WTC11 (cell line): ENCODE measurements around the gene LRRC10B. TPM values are rescaled to one million over a fixed set of nuclear protein-coding genes. Genes with fewer than 3 reads are reported as not detected.
A peak's percentile ranks its signal among the peaks of the same experiment; 100 is the strongest.

Experiments
- ATAC-seq: fragments of 200-7000 bp; cut with Tn5 transposase; 2 replicates; pipeline ENCODE4 v1.10.0; 2021; ENCODE audit warnings: mild to moderate bottlenecking, moderate library complexity
- CTCF ChIA-PET: fragments of 300-600 bp; sonication (Branson Sonifier 250); formaldehyde crosslinking; loops from one replicate; lab custom pipeline; 2021; ENCODE audit warnings: antibody characterized with exemption; lab: Charles Lee
- POLR2A ChIA-PET: fragments of 350-600 bp; sonication (Branson Sonifier 250); formaldehyde crosslinking; loops from one replicate; lab custom pipeline; 2021; ENCODE audit warnings: antibody characterized with exemption; lab: Charles Lee
- DNase-seq: peaks from one replicate; pipeline ENCODE4 v3.0.0; 2021; ENCODE audit warnings: low spot score
- H3K27ac Mint-ChIP-seq: 2 replicates; pipeline ENCODE4 v1.8.0; 2021; ENCODE audit warnings: mixed read lengths
- H3K27me3 Mint-ChIP-seq: 2 replicates; pipeline ENCODE4 v1.8.0; 2021; ENCODE audit warnings: low read depth, mild to moderate bottlenecking, moderate library complexity, mixed read lengths
- H3K36me3 Mint-ChIP-seq: 2 replicates; pipeline ENCODE4 v1.8.0; 2021; ENCODE audit warnings: mixed read lengths
- H3K4me1 Mint-ChIP-seq: 2 replicates; pipeline ENCODE4 v1.8.0; 2022; ENCODE audit warnings: mixed read lengths
- H3K4me3 Mint-ChIP-seq: 2 replicates; pipeline ENCODE4 v1.8.0; 2021; ENCODE audit warnings: mild to moderate bottlenecking, moderate library complexity, mixed read lengths
- H3K9me3 Mint-ChIP-seq: 2 replicates; pipeline ENCODE4 v1.8.0; 2021; ENCODE audit warnings: mixed read lengths
- ATF3 ChIP-seq: sonication (generic); formaldehyde crosslinking; conservative IDR thresholded peaks from 2 replicates; pipeline ENCODE4 v1.8.1; 2022; ENCODE audit warnings: mild to moderate bottlenecking, missing genetic modification reagents
- CBFB ChIP-seq: sonication (generic); formaldehyde crosslinking; IDR thresholded peaks from 2 replicates; pipeline ENCODE4 v1.8.1; 2022; ENCODE audit warnings: mild to moderate bottlenecking, low read depth, missing genetic modification reagents
- FOXJ3 ChIP-seq: sonication (generic); formaldehyde crosslinking; IDR thresholded peaks from 2 replicates; pipeline ENCODE4 v1.9.0; 2021; ENCODE audit warnings: missing genetic modification reagents, mild to moderate bottlenecking, borderline replicate concordance
- GTF2I ChIP-seq: fragments of 250-450 bp; sonication (Bioruptor Pico); conservative IDR thresholded peaks from 2 replicates; pipeline ENCODE4 v1.4.0; 2021; ENCODE audit warnings: mild to moderate bottlenecking
- OVOL2 ChIP-seq: fragments of 250-450 bp; sonication (Bioruptor Pico); IDR thresholded peaks from 2 replicates; pipeline ENCODE4 v1.9.0; 2021; ENCODE audit warnings: mild to moderate bottlenecking, borderline replicate concordance
- TCF7 ChIP-seq: sonication (generic); formaldehyde crosslinking; IDR thresholded peaks from 2 replicates; pipeline ENCODE4 v1.8.0; 2022; ENCODE audit warnings: mild to moderate bottlenecking, low read depth, missing genetic modification reagents, moderate library complexity
- ZBTB43 ChIP-seq: sonication (generic); formaldehyde crosslinking; IDR thresholded peaks from 2 replicates; pipeline ENCODE4 v1.8.1; 2023; ENCODE audit warnings: mild to moderate bottlenecking, missing genetic modification reagents
- ZNF219 ChIP-seq: sonication (generic); formaldehyde crosslinking; IDR thresholded peaks from 2 replicates; pipeline ENCODE4 v1.8.0; 2023; ENCODE audit warnings: missing genetic modification reagents, mild to moderate bottlenecking, borderline replicate concordance
- ZNF532 ChIP-seq: fragments of 250-450 bp; sonication (Bioruptor Pico); IDR thresholded peaks from 2 replicates; pipeline ENCODE4 v1.9.0; 2021; ENCODE audit warnings: mild to moderate bottlenecking, borderline replicate concordance
- total RNA-seq: library from RNA; stranded (reverse); gene quantifications from 3 replicates; pipeline ENCODE4 v1.2.3, GENCODE V29; 2021
- TF ChIP-seq, protein P1 (sequence below): sonication (generic); formaldehyde crosslinking; IDR thresholded peaks from 2 replicates; pipeline ENCODE4 v1.8.1; 2022; ENCODE audit warnings: mild to moderate bottlenecking, missing genetic modification reagents, moderate library complexity, borderline replicate concordance
- TF ChIP-seq, protein P2 (sequence below): sonication (generic); formaldehyde crosslinking; IDR thresholded peaks from 2 replicates; pipeline ENCODE4 v1.8.1; 2022; ENCODE audit warnings: missing genetic modification reagents, borderline replicate concordance
- TF ChIP-seq, protein P3 (sequence below): fragments of 250-450 bp; sonication (Bioruptor Pico); IDR thresholded peaks from 2 replicates; pipeline ENCODE4 v1.9.0; 2021; ENCODE audit warnings: mild to moderate bottlenecking
- TF ChIP-seq, protein P4 (sequence below): fragments of 250-450 bp; sonication (Bioruptor Pico); IDR thresholded peaks from 2 replicates; pipeline ENCODE4 v1.9.0; 2021; ENCODE audit warnings: mild to moderate bottlenecking

Gene LRRC10B
- total RNA-seq, 1 experiment from 2014 or later = 1.5 TPM

DNA sequence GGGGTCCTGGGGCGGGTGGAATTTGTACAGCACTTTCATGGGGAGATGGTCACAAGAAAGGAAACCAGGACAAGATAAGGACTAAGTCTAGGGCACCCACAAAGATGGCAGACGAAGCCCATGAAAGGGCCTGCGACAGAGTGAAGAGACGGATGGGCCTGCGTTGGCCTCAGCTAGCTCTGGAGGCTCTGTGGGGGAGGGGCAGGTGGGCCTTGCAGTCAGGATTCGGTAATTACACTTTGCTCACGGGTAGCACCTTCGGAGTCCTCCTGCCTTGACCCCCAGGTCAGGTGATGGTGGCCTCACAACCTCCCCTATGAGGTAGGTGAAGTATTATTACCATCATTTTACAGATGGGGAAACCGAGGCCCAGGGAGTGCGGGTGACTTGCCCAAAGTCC is 7.1 kb downstream of the LRRC10B start (continued):
- TF ChIP-seq, protein P1, sequence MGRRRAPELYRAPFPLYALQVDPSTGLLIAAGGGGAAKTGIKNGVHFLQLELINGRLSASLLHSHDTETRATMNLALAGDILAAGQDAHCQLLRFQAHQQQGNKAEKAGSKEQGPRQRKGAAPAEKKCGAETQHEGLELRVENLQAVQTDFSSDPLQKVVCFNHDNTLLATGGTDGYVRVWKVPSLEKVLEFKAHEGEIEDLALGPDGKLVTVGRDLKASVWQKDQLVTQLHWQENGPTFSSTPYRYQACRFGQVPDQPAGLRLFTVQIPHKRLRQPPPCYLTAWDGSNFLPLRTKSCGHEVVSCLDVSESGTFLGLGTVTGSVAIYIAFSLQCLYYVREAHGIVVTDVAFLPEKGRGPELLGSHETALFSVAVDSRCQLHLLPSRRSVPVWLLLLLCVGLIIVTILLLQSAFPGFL (CRISPR knock-in tag) = no peak
- no peak for TF ChIP-seq GTF2I
- no peak for TF ChIP-seq ZBTB43 (CRISPR knock-in tag)

DNA sequence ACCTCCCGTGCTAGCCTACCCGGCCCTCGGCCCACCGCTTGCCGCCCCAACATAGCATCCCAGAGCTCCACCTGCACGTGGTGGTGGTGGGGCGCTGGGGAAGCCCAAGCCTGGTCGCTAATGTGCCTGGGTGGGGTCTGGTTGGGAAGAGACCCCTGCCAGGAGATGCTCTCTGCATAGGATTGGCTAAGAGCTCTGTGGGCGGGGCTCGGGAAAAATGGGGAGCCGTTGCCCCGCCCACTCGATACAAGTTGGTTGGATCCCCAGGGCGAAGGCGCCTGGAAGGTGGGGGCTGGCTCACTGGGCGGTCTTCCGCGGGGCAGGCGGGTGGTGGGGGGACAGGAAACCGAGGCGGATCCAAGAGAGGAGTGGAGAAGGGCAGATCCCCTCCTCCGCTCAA is 7.6 kb downstream of the LRRC10B start:
- ATAC-seq (peak; percentile 38), DNase-seq (peak; percentile 69)
- TF ChIP-seq, protein P2, sequence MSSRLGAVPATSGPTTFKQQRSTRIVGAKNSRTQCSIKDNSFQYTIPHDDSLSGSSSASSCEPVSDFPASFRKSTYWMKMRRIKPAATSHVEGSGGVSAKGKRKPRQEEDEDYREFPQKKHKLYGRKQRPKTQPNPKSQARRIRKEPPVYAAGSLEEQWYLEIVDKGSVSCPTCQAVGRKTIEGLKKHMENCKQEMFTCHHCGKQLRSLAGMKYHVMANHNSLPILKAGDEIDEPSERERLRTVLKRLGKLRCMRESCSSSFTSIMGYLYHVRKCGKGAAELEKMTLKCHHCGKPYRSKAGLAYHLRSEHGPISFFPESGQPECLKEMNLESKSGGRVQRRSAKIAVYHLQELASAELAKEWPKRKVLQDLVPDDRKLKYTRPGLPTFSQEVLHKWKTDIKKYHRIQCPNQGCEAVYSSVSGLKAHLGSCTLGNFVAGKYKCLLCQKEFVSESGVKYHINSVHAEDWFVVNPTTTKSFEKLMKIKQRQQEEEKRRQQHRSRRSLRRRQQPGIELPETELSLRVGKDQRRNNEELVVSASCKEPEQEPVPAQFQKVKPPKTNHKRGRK (CRISPR knock-in tag) = no peak
- TF ChIP-seq OVOL2 (CRISPR knock-in tag) = no peak
- TF ChIP-seq, protein P3, sequence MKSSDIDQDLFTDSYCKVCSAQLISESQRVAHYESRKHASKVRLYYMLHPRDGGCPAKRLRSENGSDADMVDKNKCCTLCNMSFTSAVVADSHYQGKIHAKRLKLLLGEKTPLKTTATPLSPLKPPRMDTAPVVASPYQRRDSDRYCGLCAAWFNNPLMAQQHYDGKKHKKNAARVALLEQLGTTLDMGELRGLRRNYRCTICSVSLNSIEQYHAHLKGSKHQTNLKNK (CRISPR knock-in tag) = no peak
- TF ChIP-seq TCF7 (CRISPR knock-in tag) = no peak
- TF ChIP-seq, protein P4, sequence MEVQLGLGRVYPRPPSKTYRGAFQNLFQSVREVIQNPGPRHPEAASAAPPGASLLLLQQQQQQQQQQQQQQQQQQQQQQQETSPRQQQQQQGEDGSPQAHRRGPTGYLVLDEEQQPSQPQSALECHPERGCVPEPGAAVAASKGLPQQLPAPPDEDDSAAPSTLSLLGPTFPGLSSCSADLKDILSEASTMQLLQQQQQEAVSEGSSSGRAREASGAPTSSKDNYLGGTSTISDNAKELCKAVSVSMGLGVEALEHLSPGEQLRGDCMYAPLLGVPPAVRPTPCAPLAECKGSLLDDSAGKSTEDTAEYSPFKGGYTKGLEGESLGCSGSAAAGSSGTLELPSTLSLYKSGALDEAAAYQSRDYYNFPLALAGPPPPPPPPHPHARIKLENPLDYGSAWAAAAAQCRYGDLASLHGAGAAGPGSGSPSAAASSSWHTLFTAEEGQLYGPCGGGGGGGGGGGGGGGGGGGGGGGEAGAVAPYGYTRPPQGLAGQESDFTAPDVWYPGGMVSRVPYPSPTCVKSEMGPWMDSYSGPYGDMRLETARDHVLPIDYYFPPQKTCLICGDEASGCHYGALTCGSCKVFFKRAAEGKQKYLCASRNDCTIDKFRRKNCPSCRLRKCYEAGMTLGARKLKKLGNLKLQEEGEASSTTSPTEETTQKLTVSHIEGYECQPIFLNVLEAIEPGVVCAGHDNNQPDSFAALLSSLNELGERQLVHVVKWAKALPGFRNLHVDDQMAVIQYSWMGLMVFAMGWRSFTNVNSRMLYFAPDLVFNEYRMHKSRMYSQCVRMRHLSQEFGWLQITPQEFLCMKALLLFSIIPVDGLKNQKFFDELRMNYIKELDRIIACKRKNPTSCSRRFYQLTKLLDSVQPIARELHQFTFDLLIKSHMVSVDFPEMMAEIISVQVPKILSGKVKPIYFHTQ (CRISPR knock-in tag) = no peak
- TF ChIP-seq ATF3 = no peak
- no peak for TF ChIP-seq ZNF532 (CRISPR knock-in tag)
- TF ChIP-seq ZNF219 (CRISPR knock-in tag) = no peak
- TF ChIP-seq FOXJ3 = no peak
- TF ChIP-seq CBFB (CRISPR knock-in tag) = no peak
- H3K27ac Mint-ChIP-seq = no peak overlapping the region
- H3K4me3 Mint-ChIP-seq = peak overlapping the region; percentile 45; the same call in 1 of the 2 replicates
- no peaks in the 10 kb centered on the region for H3K36me3 Mint-ChIP-seq
- peaks cover 15% of the 10 kb centered on the region for H3K27me3 Mint-ChIP-seq
- ChIA-PET POLR2A (interaction anchor here (1.3 to 1.4 kb wide), 3 partner anchors 11 to 111 kb away, joined by 3 to 6 read pairs (median 4); no protein-coding TSS in a partner anchor), CTCF (interaction anchor here (0.6 to 12.5 kb wide), 47 partner anchors 9 to 299 kb away, joined by 3 to 552 read pairs (median 9); partner anchors contain the start of genes CPSF7, DAGLA, LRRC10B and SDHAF2)
- no peaks in the 10 kb centered on the region for H3K9me3 Mint-ChIP-seq
- H3K4me1 Mint-ChIP-seq = peaks cover 53% of the 10 kb centered on the region
